GM11168 (cell line): Measurements from ENCODE around the gene PDE6H.

Source experiments
- in situ Hi-C: fragments of 300-500 bp; cut with MboI; formaldehyde crosslinking; loops from one replicate; pipeline ENCODE4 v1.12.0; 2022; ENCODE audit warnings: low sequenced_read_pairs; ENCODE audit not compliant: unreplicated experiment

PDE6H gene

GRCh38 chr12:14972816-14973215 lies at the start of gene PDE6H:
TSS of gene PDE6H (plus strand) at chr12:14973042. CDS start at chr12:14978013, 4,971 bp downstream.
- in situ Hi-C loops = loop anchor here (25.0 kb wide), 1 partner anchor 736 kb away; no protein-coding TSS in a partner anchor

GRCh38 chr12:14923944-14924343 lies 48.9 kb upstream of the PDE6H start:
- in situ Hi-C loops = loop anchor here (5.0 kb wide), 1 partner anchor 62 kb away; no protein-coding TSS in a partner anchor

GRCh38 chr12:14924541-14924940 lies 48.3 kb upstream of the PDE6H start:
- in situ Hi-C loops = loop anchor here (5.0 kb wide), 1 partner anchor 62 kb away; no protein-coding TSS in a partner anchor

GRCh38 chr12:14927267-14927666 lies 45.6 kb upstream of the PDE6H start:
- in situ Hi-C loops = no loop called here

GRCh38 chr12:14928931-14929330 lies 43.9 kb upstream of the PDE6H start:
- in situ Hi-C loops = no loop called here

- in situ Hi-C loops = no loop called here
Measured at GRCh38 chr12:14930299-14930698, 42.5 kb upstream of the PDE6H start.

- in situ Hi-C loops = no loop called here
Measured at GRCh38 chr12:14931359-14931758, 41.5 kb upstream of the PDE6H start.

- in situ Hi-C loops = no loop called here
Measured at GRCh38 chr12:14931791-14932560, 40.9 kb upstream of the PDE6H start.

GRCh38 chr12:14934511-14934910 lies 38.3 kb upstream of the PDE6H start:
- in situ Hi-C loops = no loop called here

GRCh38 chr12:14935031-14935430 lies 37.8 kb upstream of the PDE6H start:
- in situ Hi-C loops = no loop called here

- in situ Hi-C loops = no loop called here
Measured at GRCh38 chr12:14936224-14936861, 36.5 kb upstream of the PDE6H start.

- in situ Hi-C loops = no loop called here
Measured at GRCh38 chr12:14937014-14937413, 35.8 kb upstream of the PDE6H start.

- in situ Hi-C loops = no loop called here
Measured at GRCh38 chr12:14937689-14938088, 35.2 kb upstream of the PDE6H start.

- in situ Hi-C loops = no loop called here
Measured at GRCh38 chr12:14938301-14938700, 34.5 kb upstream of the PDE6H start, which contains the start of gene ERP27. TSS of gene ERP27 (minus strand) at chr12:14938537. CDS start at chr12:14938508, 29 bp downstream.

GRCh38 chr12:14941369-14941768 lies 31.5 kb upstream of the PDE6H start:
- in situ Hi-C loops = no loop called here

- in situ Hi-C loops = no loop called here
Measured at GRCh38 chr12:14942196-14942931, 30.5 kb upstream of the PDE6H start.

GRCh38 chr12:14946162-14946561 lies 26.7 kb upstream of the PDE6H start:
- in situ Hi-C loops = no loop called here

GRCh38 chr12:14946861-14947260 lies 26.0 kb upstream of the PDE6H start:
- in situ Hi-C loops = no loop called here

- in situ Hi-C loops = no loop called here
Measured at GRCh38 chr12:14948672-14949071, 24.2 kb upstream of the PDE6H start.

- in situ Hi-C loops = loop anchor here (25.0 kb wide), 1 partner anchor 712 kb away; no protein-coding TSS in a partner anchor
Measured at GRCh38 chr12:14949631-14950030, 23.2 kb upstream of the PDE6H start.

GRCh38 chr12:14950421-14950820 lies 22.4 kb upstream of the PDE6H start:
- in situ Hi-C loops = loop anchor here (25.0 kb wide), 1 partner anchor 713 kb away; no protein-coding TSS in a partner anchor
